ENCODE measurements around the gene PSMD3. TPM values are rescaled to one million over a fixed set of nuclear protein-coding genes. Genes with fewer than 3 reads are reported as not detected.
"Not testable (repeated sequence)": the region's sequence is repeated elsewhere in the genome, so short reads cannot be mapped to it uniquely, and the experiment has no call there.

The PSMD3 gene
- total and polyA plus RNA-seq, 5 experiments from 2014 or later = 45.4 to 87.9 (median 55.9) TPM

DNA sequence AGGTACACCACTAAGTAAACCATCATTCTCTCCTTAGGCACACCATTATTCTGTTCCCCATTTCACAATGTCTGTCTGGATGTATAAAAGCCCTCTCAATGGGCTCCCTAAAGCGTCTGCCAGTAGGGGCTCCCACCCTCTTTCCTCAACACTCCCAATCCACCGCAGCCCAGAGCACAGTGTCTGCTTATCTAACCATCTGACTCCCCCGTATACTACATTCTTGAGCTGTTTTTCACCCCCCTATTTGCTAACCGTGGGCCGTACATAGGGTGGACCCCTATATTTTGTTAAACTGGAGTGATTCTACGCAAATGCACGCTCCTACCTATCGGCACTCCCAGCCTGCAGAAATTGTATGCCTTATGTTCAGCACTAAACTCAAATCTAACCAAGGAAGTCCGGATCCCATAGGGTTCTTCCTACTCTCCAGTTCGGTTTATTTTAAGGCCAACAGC, 685 bp upstream of the PSMD3 start:
- ATAC-seq (peak; percentile 24 to 34), DNase-seq (peak in 2 of 10 donors; percentile 11 to 36)
- Mint-ChIP-seq H3K27ac (peak overlapping the region; percentile 90 to 98 (median 96)), H3K4me1 (peaks cover 21 to 48% (median 37%) of the 10 kb centered on the region in 4 donors), H3K27me3 (no peaks in the 10 kb centered on the region), H3K9me3 (no peaks in the 10 kb centered on the region), H3K36me3 (peaks cover 0 to 17% (median 0%) of the 10 kb centered on the region in 3 donors), H3K4me3 (peak overlapping the region; percentile 91 to 96 (median 94))
- POLR2A ChIA-PET = interaction anchor here (0.7 to 3.4 kb wide), 25 partner anchors 10 to 518 kb away, joined by 3 to 45 read pairs (median 5); partner anchors contain the start of genes CASC3, CDK12, GSDMA and LRRC3C

DNA sequence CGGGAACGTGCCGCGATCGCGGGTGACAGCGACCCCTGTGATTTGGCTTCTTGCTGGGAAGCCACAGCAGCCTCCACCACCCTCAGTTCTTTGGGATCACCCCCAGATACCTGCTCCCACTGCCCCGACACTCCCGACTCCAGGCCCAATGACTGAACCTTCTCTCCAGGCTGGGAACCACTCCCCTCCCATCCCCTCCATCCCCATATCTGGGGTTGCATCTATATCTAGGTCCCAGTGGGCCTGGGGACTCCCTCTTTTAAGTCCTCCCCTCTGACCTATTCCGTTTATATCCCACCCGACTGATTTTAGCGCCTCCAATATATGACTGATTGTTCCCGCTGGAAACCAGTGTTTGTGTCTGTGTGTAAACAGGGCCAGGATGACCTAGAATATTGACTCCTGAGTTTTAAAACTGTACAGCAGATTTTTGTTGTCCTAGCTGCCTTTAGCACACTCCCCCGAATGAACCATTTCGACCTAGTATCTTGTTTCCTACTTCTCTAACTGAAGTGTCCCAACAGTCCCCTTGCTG, 667 bp downstream of the PSMD3 start:
- peak overlapping the region; percentile 90 to 98 (median 96) for H3K27ac Mint-ChIP-seq
- H3K27me3 Mint-ChIP-seq = no peaks in the 10 kb centered on the region
- no peak for DNase-seq
- peaks cover 0 to 31% (median 0%) of the 10 kb centered on the region in 3 donors for H3K36me3 Mint-ChIP-seq
- no peaks in the 10 kb centered on the region for H3K9me3 Mint-ChIP-seq
- H3K4me1 Mint-ChIP-seq = peaks cover 21 to 48% (median 39%) of the 10 kb centered on the region in 4 donors
- peak overlapping the region; percentile 91 to 96 (median 94) for H3K4me3 Mint-ChIP-seq
- POLR2A ChIA-PET = interaction anchor here (1.0 to 3.4 kb wide), 18 partner anchors 11 to 530 kb away, joined by 3 to 45 read pairs (median 8); partner anchors contain the start of genes CASC3, GSDMA, LRRC3C and MED1
- no peak for ATAC-seq

DNA sequence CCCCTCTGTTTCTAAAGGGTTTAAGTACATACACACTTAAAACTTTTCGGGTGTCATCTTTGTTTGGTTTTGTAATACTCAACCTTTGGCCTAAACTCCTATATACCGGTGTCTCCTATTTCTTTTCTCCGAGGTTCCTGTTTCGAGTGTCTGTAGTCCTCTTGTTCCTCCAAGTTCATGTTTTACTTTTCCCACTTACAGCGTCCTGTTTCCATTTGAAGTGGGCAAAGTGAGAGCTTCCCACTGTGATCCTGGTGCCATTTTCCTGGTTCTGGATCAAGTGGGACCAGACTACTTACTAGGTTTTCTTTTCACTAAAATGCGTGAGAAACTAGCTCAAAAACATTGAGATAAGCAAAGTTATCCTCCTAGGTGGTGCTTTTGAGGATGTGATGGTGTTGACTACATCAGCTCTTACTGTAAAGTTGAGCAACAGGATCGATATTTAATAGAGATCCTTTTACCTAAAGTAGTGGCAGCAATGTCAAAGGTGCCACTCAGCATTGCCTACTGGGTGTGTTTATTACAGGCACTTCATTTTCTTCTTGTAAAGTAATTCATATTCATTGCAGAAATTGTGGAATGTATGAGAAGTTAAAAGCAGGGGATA, 1.3 kb downstream of the PSMD3 start:
- Mint-ChIP-seq H3K4me1 (peaks cover 21 to 48% (median 40%) of the 10 kb centered on the region in 4 donors), H3K27me3 (no peaks in the 10 kb centered on the region), H3K36me3 (peaks cover 0 to 37% (median 3%) of the 10 kb centered on the region in 3 donors), H3K4me3 (peak overlapping the region; percentile 91 to 96 (median 94)), H3K9me3 (no peaks in the 10 kb centered on the region), H3K27ac (peak overlapping the region; percentile 90 to 98 (median 96))
- no peak for DNase-seq
- POLR2A ChIA-PET = interaction anchor here (0.9 to 3.4 kb wide), 5 partner anchors 10 to 341 kb away, joined by 3 to 45 read pairs (median 5); partner anchors contain the start of genes LRRC3C, MED24 and ORMDL3
- ATAC-seq = no peak

DNA sequence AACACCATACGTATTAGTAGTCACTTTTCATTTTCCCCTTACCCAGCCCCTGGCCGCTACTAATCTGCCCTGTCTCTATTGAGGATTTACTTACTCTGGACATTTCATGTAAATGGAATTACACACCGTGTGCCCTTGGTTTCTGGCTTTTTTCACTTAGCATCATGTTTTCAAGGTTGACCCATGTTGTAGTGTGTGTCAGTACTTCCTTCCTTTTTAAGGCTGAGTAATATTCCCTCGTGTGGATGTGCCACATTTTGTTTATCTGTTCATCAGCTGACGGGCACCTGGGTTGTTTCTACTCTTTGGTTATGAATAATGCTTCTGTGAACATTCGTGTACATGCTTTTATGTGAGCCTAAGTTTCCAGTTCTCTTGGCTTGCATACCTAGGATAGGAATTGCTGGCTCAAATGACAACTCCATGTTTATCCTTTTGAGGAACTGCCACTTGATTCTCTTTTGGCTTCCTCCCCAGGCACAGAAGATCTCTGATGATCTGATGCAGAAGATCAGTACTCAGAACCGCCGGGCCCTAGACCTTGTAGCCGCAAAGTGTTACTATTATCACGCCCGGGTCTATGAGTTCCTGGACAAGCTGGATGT, 7.7 kb downstream of the PSMD3 start:
- Mint-ChIP-seq H3K4me3 (no peak overlapping the region), H3K27me3 (no peaks in the 10 kb centered on the region), H3K9me3 (no peaks in the 10 kb centered on the region), H3K4me1 (peaks cover 6 to 25% (median 13%) of the 10 kb centered on the region in 4 donors), H3K27ac (no peak overlapping the region), H3K36me3 (peaks cover 5 to 99% (median 36%) of the 10 kb centered on the region in 3 donors)
- POLR2A ChIA-PET = no interaction called here
- no peak for ATAC-seq
- no peak for DNase-seq

DNA sequence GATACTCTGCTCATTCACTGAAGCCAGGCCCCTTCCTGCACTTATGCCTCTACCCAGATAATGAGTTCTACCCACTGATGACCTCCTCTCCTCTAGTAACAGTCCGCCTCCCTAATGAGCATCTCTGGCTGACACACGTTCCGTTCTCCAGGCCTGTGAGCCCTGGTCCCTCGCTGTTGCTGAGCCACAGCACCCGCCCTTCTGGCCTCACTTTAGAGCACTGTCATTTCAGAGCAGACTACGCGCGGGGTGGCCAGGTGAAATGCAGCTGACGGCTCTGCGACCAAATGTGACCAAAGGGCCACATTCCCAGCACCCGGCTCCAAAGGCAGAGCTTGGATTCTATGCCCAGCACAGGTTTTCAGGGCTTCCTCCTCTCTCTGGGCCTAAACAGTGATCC, 13.8 kb downstream of the PSMD3 start:
- no peak for ATAC-seq
- no peaks in the 10 kb centered on the region for H3K27me3 Mint-ChIP-seq
- POLR2A ChIA-PET = interaction anchor here (2.1 kb wide), 1 partner anchor 13 kb away, joined by 5 read pairs; the partner anchor contains the start of gene PSMD3

DNA sequence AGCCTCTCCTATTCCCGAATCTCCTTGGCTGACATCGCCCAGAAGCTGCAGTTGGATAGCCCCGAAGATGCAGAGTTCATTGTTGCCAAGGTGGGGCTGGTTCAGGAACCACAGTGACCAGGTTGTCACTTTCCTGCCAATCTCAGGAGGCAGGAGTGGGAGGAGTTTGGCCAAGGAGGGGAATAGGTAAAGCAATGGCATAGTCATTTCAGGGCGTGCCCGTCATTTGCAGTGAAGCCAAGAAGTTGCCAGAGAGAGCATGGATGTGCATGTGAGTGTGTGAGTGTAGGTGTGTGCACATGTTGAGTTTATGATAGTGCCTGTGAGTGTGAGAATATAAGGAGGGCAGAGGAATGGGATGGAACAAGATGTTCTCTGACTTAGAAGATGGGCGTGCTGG, 14.8 kb downstream of the PSMD3 start:
- POLR2A ChIA-PET = no interaction called here

More for the DNA sequence above, 13.8 kb downstream of the PSMD3 start:
- Mint-ChIP-seq H3K4me1 (peaks cover 0 to 13% (median 0%) of the 10 kb centered on the region in 4 donors), H3K4me3 (no peak overlapping the region), H3K36me3 (peaks cover 5 to 95% (median 31%) of the 10 kb centered on the region in 3 donors), H3K9me3 (no peaks in the 10 kb centered on the region), H3K27ac (peak overlapping the region in 3 of 10 donors; percentile 11 to 76 (median 71))
- DNase-seq = no peak

DNA sequence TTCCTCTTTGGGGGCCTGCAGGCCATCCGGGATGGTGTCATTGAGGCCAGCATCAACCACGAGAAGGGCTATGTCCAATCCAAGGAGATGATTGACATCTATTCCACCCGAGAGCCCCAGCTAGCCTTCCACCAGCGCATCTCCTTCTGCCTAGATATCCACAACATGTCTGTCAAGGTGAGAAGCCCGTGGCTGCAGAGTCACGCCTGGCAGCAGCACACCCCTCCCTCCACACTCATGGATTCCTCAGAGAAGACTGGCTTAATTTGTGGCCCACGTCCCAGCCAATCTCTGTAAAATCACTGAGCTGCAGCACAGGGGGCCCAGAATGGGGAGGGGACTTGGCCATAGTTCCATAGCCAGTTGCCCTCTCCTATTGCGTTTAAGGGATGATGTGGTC, 15.6 kb downstream of the PSMD3 start:
- POLR2A ChIA-PET = interaction anchor here (0.6 kb wide), 1 partner anchor 144 kb away, joined by 5 read pairs; the partner anchor contains the start of gene CASC3
- ATAC-seq (no peak), DNase-seq (no peak)
- H3K27me3 Mint-ChIP-seq = no peaks in the 10 kb centered on the region
- no peaks in the 10 kb centered on the region for H3K9me3 Mint-ChIP-seq
- H3K4me3 Mint-ChIP-seq = no peak overlapping the region
- H3K4me1 Mint-ChIP-seq = peaks cover 0 to 13% (median 0%) of the 10 kb centered on the region in 4 donors
- H3K27ac Mint-ChIP-seq = peak overlapping the region in 1 of 10 donors; percentile 11
- peaks cover 5 to 78% (median 22%) of the 10 kb centered on the region in 3 donors for H3K36me3 Mint-ChIP-seq

More for the DNA sequence above, 14.8 kb downstream of the PSMD3 start:
- Mint-ChIP-seq H3K4me1 (peaks cover 0 to 13% (median 0%) of the 10 kb centered on the region in 4 donors), H3K27me3 (no peaks in the 10 kb centered on the region), H3K27ac (peak overlapping the region in 1 of 10 donors; percentile 57), H3K36me3 (peaks cover 5 to 85% (median 26%) of the 10 kb centered on the region in 3 donors), H3K4me3 (no peak overlapping the region), H3K9me3 (no peaks in the 10 kb centered on the region)
- ATAC-seq (no peak), DNase-seq (no peak)

DNA sequence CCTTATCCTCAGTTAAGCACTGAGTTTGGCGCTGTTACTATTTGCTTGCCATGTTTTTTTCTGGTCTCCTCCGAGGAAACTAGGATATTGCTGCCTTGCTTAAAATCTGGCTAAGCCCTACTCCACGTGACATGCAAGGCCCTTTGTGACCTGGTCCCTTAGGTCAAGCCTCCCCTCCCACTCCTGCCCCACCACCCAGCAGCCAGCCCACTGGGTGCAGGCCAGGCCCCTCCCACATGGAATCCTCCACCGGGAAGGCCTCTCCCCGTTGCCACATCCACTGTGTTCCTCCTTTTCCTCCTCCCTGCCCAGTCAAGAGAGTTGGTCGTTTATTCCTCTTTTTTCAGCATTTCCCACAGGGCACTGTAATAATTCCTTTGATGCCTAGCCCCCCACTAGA, 16.2 kb downstream of the PSMD3 start:
- no peak for ATAC-seq
- Mint-ChIP-seq H3K9me3 (no peaks in the 10 kb centered on the region), H3K36me3 (peaks cover 5 to 71% (median 18%) of the 10 kb centered on the region in 3 donors), H3K27ac (peak overlapping the region in 1 of 10 donors; percentile 48), H3K4me3 (no peak overlapping the region), H3K27me3 (no peaks in the 10 kb centered on the region), H3K4me1 (peaks cover 0 to 13% (median 0%) of the 10 kb centered on the region in 4 donors)
- POLR2A ChIA-PET = interaction anchor here (0.6 kb wide), 1 partner anchor 144 kb away, joined by 5 read pairs; the partner anchor contains the start of gene CASC3
- no peak for DNase-seq

DNA sequence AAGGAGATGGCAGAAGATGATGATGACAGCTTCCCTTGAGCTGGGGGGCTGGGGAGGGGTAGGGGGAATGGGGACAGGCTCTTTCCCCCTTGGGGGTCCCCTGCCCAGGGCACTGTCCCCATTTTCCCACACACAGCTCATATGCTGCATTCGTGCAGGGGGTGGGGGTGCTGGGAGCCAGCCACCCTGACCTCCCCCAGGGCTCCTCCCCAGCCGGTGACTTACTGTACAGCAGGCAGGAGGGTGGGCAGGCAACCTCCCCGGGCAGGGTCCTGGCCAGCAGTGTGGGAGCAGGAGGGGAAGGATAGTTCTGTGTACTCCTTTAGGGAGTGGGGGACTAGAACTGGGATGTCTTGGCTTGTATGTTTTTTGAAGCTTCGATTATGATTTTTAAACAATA, 16.9 kb downstream of the PSMD3 start:
- H3K27me3 Mint-ChIP-seq = no peaks in the 10 kb centered on the region
- H3K27ac Mint-ChIP-seq = no peak overlapping the region
- ATAC-seq (no peak), DNase-seq (no peak)
- peaks cover 0 to 13% (median 0%) of the 10 kb centered on the region in 4 donors for H3K4me1 Mint-ChIP-seq
- no peaks in the 10 kb centered on the region for H3K9me3 Mint-ChIP-seq
- POLR2A ChIA-PET = no interaction called here
- H3K4me3 Mint-ChIP-seq = no peak overlapping the region
- H3K36me3 Mint-ChIP-seq = peaks cover 5 to 64% (median 17%) of the 10 kb centered on the region in 3 donors

DNA sequence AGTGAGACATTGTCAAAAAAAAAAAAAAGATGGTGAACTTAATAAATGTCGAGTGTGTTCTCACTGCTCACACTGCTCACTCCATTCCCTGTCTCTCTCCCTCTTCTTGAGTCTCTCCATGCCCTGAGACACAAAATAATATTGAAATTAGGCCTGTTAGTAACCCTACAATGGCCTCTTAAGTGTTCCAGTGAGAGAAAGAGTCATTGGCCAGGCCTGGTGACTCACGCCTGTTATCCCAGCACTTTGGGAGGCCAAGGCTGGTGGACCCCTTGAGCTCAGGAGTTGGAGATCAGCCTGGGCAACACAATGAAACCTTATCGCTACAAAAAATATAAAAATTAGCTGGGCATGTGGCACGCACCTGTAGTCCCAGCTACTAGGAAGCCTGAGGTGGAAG, 18.5 kb downstream of the PSMD3 start:
- POLR2A ChIA-PET = no interaction called here
- Mint-ChIP-seq H3K9me3 (no peaks in the 10 kb centered on the region), H3K36me3 (peaks cover 0 to 49% (median 12%) of the 10 kb centered on the region in 3 donors), H3K4me3 (no peak overlapping the region), H3K27ac (peak overlapping the region in 3 of 10 donors; percentile 43 to 75 (median 64)), H3K27me3 (no peaks in the 10 kb centered on the region), H3K4me1 (peaks cover 0 to 3% (median 0%) of the 10 kb centered on the region in 4 donors)
- no peak for DNase-seq
- no peak for ATAC-seq

DNA sequence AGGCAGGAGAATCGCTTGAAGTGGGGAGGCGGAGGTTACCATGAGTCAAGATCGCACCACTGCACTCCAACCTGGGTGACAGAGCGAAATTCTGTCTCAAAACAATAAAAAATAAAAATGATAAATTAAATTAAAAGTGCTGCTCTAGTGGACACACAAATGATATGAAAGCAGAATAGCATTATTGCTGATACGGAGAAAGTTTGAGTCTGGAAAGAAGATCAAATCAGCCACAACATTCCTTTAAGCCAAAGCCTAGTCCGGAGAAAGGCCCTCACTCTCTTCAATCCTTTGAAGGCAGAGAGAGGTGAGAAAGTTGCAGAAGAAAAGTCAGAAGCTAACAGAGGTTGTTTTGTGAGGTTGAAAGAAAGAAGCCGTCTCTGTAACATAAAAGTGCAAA, 19.6 kb downstream of the PSMD3 start:
- Mint-ChIP-seq H3K4me1 (no peaks in the 10 kb centered on the region), H3K27me3 (no peaks in the 10 kb centered on the region), H3K36me3 (peaks cover 0 to 38% (median 4%) of the 10 kb centered on the region in 3 donors), H3K27ac (peak overlapping the region in 1 of 10 donors; percentile 15), H3K4me3 (no peak overlapping the region), H3K9me3 (no peaks in the 10 kb centered on the region)
- POLR2A ChIA-PET = no interaction called here
- no peak for DNase-seq
- ATAC-seq = no peak

DNA sequence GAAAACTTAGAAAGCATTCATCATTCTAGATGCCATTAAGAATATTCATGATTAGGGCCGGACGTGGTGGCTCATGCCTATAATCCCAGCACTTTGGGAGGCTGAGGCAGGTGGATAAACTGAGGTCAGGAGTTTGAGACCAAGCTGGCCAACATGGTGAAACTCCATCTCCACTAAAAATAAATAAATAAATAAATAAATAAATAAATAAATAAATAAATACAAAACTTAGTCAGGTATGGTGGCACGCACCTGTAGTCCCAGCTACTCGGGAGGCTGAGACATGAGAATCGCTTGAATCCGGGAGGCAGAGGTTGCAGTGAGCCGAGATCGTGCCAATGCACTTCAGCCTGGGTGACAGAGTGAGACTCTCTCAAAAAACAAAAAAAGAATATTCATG, 20.7 kb downstream of the PSMD3 start:
- H3K4me3 Mint-ChIP-seq, ATAC-seq, H3K27me3 Mint-ChIP-seq, H3K9me3 Mint-ChIP-seq, DNase-seq, POLR2A ChIA-PET, H3K27ac Mint-ChIP-seq, H3K4me1 Mint-ChIP-seq: not testable (repeated sequence)
- peaks cover 0 to 26% (median 0%) of the 10 kb centered on the region in 3 donors for H3K36me3 Mint-ChIP-seq
